ENCODE results near the gene TMEM108. TPM values are rescaled to one million over a fixed set of nuclear protein-coding genes. Genes with fewer than 3 reads are reported as not detected.

Gene TMEM108
- total RNA-seq, 1 experiment from 2014 or later, result not detected

GRCh38 chr3:133054586-133054985 lies 16.4 kb downstream of the TMEM108 start:
- TF ChIP-seq ZBTB33 (IDR thresholded peaks at IDR 0.05; ENCODE audit: extremely low read depth, insufficient replicate concordance, low read length) (no peak), EZH2phosphoT487 (IDR thresholded peaks at IDR 0.05; ENCODE audit: borderline replicate concordance) (no peak), REST (IDR thresholded peaks at IDR 0.05; ENCODE audit: low read depth) (no peak), POLR2A (IDR thresholded peaks at IDR 0.05; ENCODE audit: borderline replicate concordance, extremely low read depth, insufficient read depth, insufficient read length) (no peak), CBX3 (IDR thresholded peaks at IDR 0.05; ENCODE audit: low read depth) (no peak), MAX (IDR thresholded peaks at IDR 0.05) (no peak), ZFX (IDR thresholded peaks at IDR 0.05) (no peak), EZH2 (IDR thresholded peaks at IDR 0.05) (no peak), FOSL1 (IDR thresholded peaks at IDR 0.05; ENCODE audit: low read depth) (no peak), ZNF274 (IDR thresholded peaks at IDR 0.05; ENCODE audit: low read depth, low read length) (no peak), SRF (IDR thresholded peaks at IDR 0.05; ENCODE audit: low read depth) (no peak), YY1 (IDR thresholded peaks at IDR 0.05; ENCODE audit: extremely low read depth, insufficient replicate concordance, low read depth, low read length) (no peak), POLR2AphosphoS5 (IDR thresholded peaks at IDR 0.05; ENCODE audit: low read depth, low read length) (no peak), ELF1 (IDR thresholded peaks at IDR 0.05; ENCODE audit: borderline replicate concordance, low read depth) (no peak), EGR1 (IDR thresholded peaks at IDR 0.05; ENCODE audit: low read depth) (no peak), RAD21 (IDR thresholded peaks at IDR 0.05; ENCODE audit: low read depth) (no peak), ATF3 (IDR thresholded peaks at IDR 0.05) (no peak), SIN3A (IDR thresholded peaks at IDR 0.05; ENCODE audit: low read depth) (no peak)
- no peaks in the 10 kb centered on the region for H3K36me3 ChIP-seq (ENCODE audit: control insufficient read depth in 1 of 2, insufficient read depth in 2 of 2, low read length in 2 of 2)
- BruUV-seq (replicated peaks), result no TSS peak
- ChIA-PET CTCF (no interaction called here), POLR2A (no interaction called here), RAD21 (ENCODE audit: low non-redundant PET in 1 of 2, low total read pairs in 2 of 2, uncharacterized antibody in 2 of 2, unreplicated experiment in 2 of 2) (no interaction called here)
- intact Hi-C loops (cut with micrococcal nuclease), result no loop called here
- H3K9ac ChIP-seq (ENCODE audit: low read length), result no peak overlapping the region
- no peak overlapping the region for H3K4me2 ChIP-seq (ENCODE audit: low read length)
- H3K4me3 ChIP-seq (replicated peaks in 1 of 2; ENCODE audit: low read depth in 1 of 2, low read length in 2 of 2), result no peak overlapping the region
- H3K27me3 ChIP-seq (ENCODE audit: insufficient read depth, low read length), result peaks cover 34% of the 10 kb centered on the region
- H3K9me2 ChIP-seq (ENCODE audit: insufficient read depth), result no peaks in the 10 kb centered on the region
- no peak overlapping the region for H3K27ac ChIP-seq (ENCODE audit: low read depth, low read length)
- DNase-seq (ENCODE audit: low read depth, low spot score) (no peak), ATAC-seq (no peak)
- H3K9me3 ChIP-seq (ENCODE audit: control insufficient read depth in 1 of 2, insufficient read depth in 1 of 2, low read depth in 1 of 2, low read length in 2 of 2), result no peaks in the 10 kb centered on the region
- H3K79me2 ChIP-seq (ENCODE audit: insufficient read depth, low read length), result no peaks in the 10 kb centered on the region
- H4K20me1 ChIP-seq (ENCODE audit: insufficient read depth), result no peaks in the 10 kb centered on the region
- H2AFZ ChIP-seq (ENCODE audit: low read depth, low read length, poor library complexity, severe bottlenecking), result no peak overlapping the region
- H3K4me1 ChIP-seq (ENCODE audit: control insufficient read depth in 1 of 2, insufficient read depth in 2 of 2, low read length in 2 of 2), result no peaks in the 10 kb centered on the region
